Measurements from ENCODE around the gene FAU. TPM values are rescaled to one million over a fixed set of nuclear protein-coding genes. Genes with fewer than 3 reads are reported as not detected.

FAU gene
- polyA plus RNA-seq (2011; rRNA removed) (401 and 591 TPM in 2 replicates), polyA plus RNA-seq (2017; fragmentation: RNase III; extraction: RNeasy Plus Mini Kit Qiagen cat#74134 plus additional on column Dnase treatment) (866 to 893 TPM (median 878 TPM) in 3 replicates), polyA minus RNA-seq (2011; rRNA and poly(A)+ RNA removed) (132 and 170 TPM in 2 replicates)
- polyA plus RNA-seq (2012; cell fraction: cytosol; rRNA removed), result 964 and 1,067 TPM in 2 replicates
- polyA plus RNA-seq (2012; cell fraction: nucleus; rRNA removed), result 604 and 874 TPM in 2 replicates

- DNase-seq (ENCODE audit: low read depth in 1 of 2, low spot score in 1 of 2) (peak; percentile 94 to 98), FAIRE-seq (peak; percentile 79)
- H3K27ac ChIP-seq, result peak within 1 kb of the TSS; percentile 88 to 94
Observed at GRCh38 chr11:65121865-65122696, at the start of gene FAU, which contains the start of gene MRPL49. TSS of gene FAU (minus strand) at chr11:65122134. CDS start at chr11:65121813, 321 bp downstream. TSS of gene MRPL49 (plus strand) at chr11:65122321. CDS start at chr11:65122347, 26 bp downstream.

GRCh38 chr11:65170058-65170534 is 48.2 kb upstream of the FAU start, which contains the start of gene SPDYC:
TSS of gene SPDYC (plus strand) at chr11:65170233. CDS start at chr11:65171358, 1,125 bp downstream.
- 0 out of 3 replicates have a peak, but pooled peaks cover 4% of the 10 kb centered on the region for H3K4me1 ChIP-seq
- H3K4me2 ChIP-seq, result no peak within 1 kb of the TSS
- no peak for DNase-seq (ENCODE audit: low read depth in 1 of 2, low spot score in 1 of 2)
- FAIRE-seq, result no peak
- TF ChIP-seq JUNB (IDR thresholded peaks at IDR 0.05), result no peak
- TF ChIP-seq EP300 (IDR thresholded peaks at IDR 0.05), result no peak
- no peak for TF ChIP-seq RAD21 (conservative IDR thresholded peaks at IDR 0.05 in 1 of 2, IDR thresholded peaks at IDR 0.05 in 1 of 2)
- no peak for TF ChIP-seq NFE2L2 (conservative IDR thresholded peaks at IDR 0.05; ENCODE audit: low read length)
- no peak within 1 kb of the TSS for H3K27ac ChIP-seq
- 88% methylated on average over 18 of the region's 21 CpGs for WGBS (ENCODE audit: missing lambda C conversion rate)
- CTCF ChIA-PET, result interaction anchor here (1.2 to 2.7 kb wide), 3 partner anchors 11 to 159 kb away, joined by 3 to 15 read pairs (median 4); partner anchors contain the start of gene CAPN1
- H3K4me3 ChIP-seq, result no peak within 1 kb of the TSS
- POLR2A ChIA-PET, result no interaction called here
- ATAC-seq, result peak; percentile 63; a peak in 5 of 6 replicates
- no peaks in the 10 kb centered on the region for H3K9me3 ChIP-seq

More at GRCh38 chr11:65121865-65122696, at the start of gene FAU, which contains the start of gene MRPL49:
- H3K9me3 ChIP-seq, result no peaks in the 10 kb centered on the region
- peaks cover 20% of the 10 kb centered on the region; the same call in 2 of the 3 replicates for H3K4me1 ChIP-seq
- peak within 1 kb of the TSS; percentile 71 for H3K4me3 ChIP-seq
- CTCF ChIA-PET, result interaction anchor here (1.3 to 6.3 kb wide), 5 partner anchors 7 to 58 kb away, joined by 3 to 75 read pairs (median 19); partner anchors contain the start of genes CAPN1 and TM7SF2
- peak; percentile 87 to 90 for ATAC-seq
- POLR2A ChIA-PET, result interaction anchor here (0.7 to 2.5 kb wide), 13 partner anchors 9 to 541 kb away, joined by 3 to 37 read pairs (median 5); partner anchors contain the start of genes CAPN1, SYVN1, TM7SF2 and VPS51
- 1% methylated on average over 48 of the region's 64 CpGs for WGBS (ENCODE audit: missing lambda C conversion rate)
- TF ChIP-seq MAZ (IDR thresholded peaks at IDR 0.05; ENCODE audit: borderline replicate concordance, low read depth, low read length) (0 out of 2 replicates have a peak, but pooled peaks have one; percentile 27), CHD2 (IDR thresholded peaks at IDR 0.05; ENCODE audit: low read length, partially characterized antibody) (no peak), KDM1A (IDR thresholded peaks at IDR 0.05; ENCODE audit: low read depth) (no peak), POLR2A (IDR thresholded peaks at IDR 0.05; ENCODE audit: low read length) (peak; percentile 95), SREBF2 (IDR thresholded peaks at IDR 0.05) (no peak), MAX (IDR thresholded peaks at IDR 0.05) (peak; percentile 77), KDM5A (IDR thresholded peaks at IDR 0.05) (peak; percentile 93), BHLHE40 (IDR thresholded peaks at IDR 0.05; ENCODE audit: low read depth, low read length) (0 out of 2 replicates have a peak, but pooled peaks have one; percentile 32), TFCP2L1 (CRISPR knock-in tag; IDR thresholded peaks at IDR 0.05) (no peak), BCL3 (IDR thresholded peaks at IDR 0.05) (peak; percentile 87), EP300 (IDR thresholded peaks at IDR 0.05) (no peak), MYC (IDR thresholded peaks at IDR 0.05; ENCODE audit: borderline replicate concordance, low read length) (peak; percentile 36; the same call in 1 of the 2 replicates), TP53 (CRISPR knock-in tag; IDR thresholded peaks at IDR 0.05) (0 out of 2 replicates have a peak, but pooled peaks have one; percentile 40), RAD21 (conservative IDR thresholded peaks at IDR 0.05 in 1 of 2, IDR thresholded peaks at IDR 0.05 in 1 of 2) (no peak), PHF8 (IDR thresholded peaks at IDR 0.05; ENCODE audit: borderline replicate concordance, low read depth) (peak; percentile 90), JUN (IDR thresholded peaks at IDR 0.05) (peak; percentile 89 to 95; a peak in 4 of 5 replicates), HDAC2 (IDR thresholded peaks at IDR 0.05) (peak; percentile 79; the same call in 1 of the 2 replicates)
- peak within 1 kb of the TSS; percentile 92 for H3K4me2 ChIP-seq

Data from A549 (cell line).